ENCODE results near the gene TMEM25.

TMEM25 gene

GRCh38 chr11:118532852-118533768, 2.1 kb downstream of the TMEM25 start:
- peaks cover 4% of the 10 kb centered on the region; the same call in 1 of the 2 replicates for H3K36me3 ChIP-seq (ENCODE audit: insufficient read depth, low read length)
- 94% methylated on average over 19 of the region's 19 CpGs for WGBS
- no peaks in the 10 kb centered on the region for H3K9me3 ChIP-seq (ENCODE audit: insufficient read depth, low read depth, low read length)
- H3K27ac ChIP-seq (ENCODE audit: low read depth, low read length): no peak overlapping the region
- H3K4me3 ChIP-seq (ENCODE audit: low read length): no peak overlapping the region
- H3K27me3 ChIP-seq (ENCODE audit: insufficient read depth, low read length): peaks cover 3% of the 10 kb centered on the region; the same call in 1 of the 2 replicates
- H3K4me1 ChIP-seq (ENCODE audit: insufficient read depth, low read length): peaks cover 15% of the 10 kb centered on the region
- H3K9ac ChIP-seq (ENCODE audit: low read depth, low read length): no peak overlapping the region

- H3K9me3 ChIP-seq (ENCODE audit: insufficient read depth, low read depth, low read length): no peaks in the 10 kb centered on the region
- H3K27ac ChIP-seq (ENCODE audit: low read depth, low read length): no peak overlapping the region
- peaks cover 15% of the 10 kb centered on the region for H3K4me1 ChIP-seq (ENCODE audit: insufficient read depth, low read length)
- no peak overlapping the region for H3K4me3 ChIP-seq (ENCODE audit: low read length)
- H3K36me3 ChIP-seq (ENCODE audit: insufficient read depth, low read length): peaks cover 4% of the 10 kb centered on the region; the same call in 1 of the 2 replicates
- peaks cover 3% of the 10 kb centered on the region; the same call in 1 of the 2 replicates for H3K27me3 ChIP-seq (ENCODE audit: insufficient read depth, low read length)
- 86% methylated on average over 27 of the region's 27 CpGs for WGBS
- H3K9ac ChIP-seq (ENCODE audit: low read depth, low read length): no peak overlapping the region
These were observed 3.1 kb downstream of the TMEM25 start for GRCh38 chr11:118533769-118534729.

- H3K4me3 ChIP-seq (ENCODE audit: low read length): no peak overlapping the region
- no peaks in the 10 kb centered on the region for H3K27me3 ChIP-seq (ENCODE audit: insufficient read depth, low read length)
- peaks cover 4% of the 10 kb centered on the region; the same call in 1 of the 2 replicates for H3K36me3 ChIP-seq (ENCODE audit: insufficient read depth, low read length)
- H3K9ac ChIP-seq (ENCODE audit: low read depth, low read length): no peak overlapping the region
- peaks cover 6% of the 10 kb centered on the region; the same call in 1 of the 2 replicates for H3K4me1 ChIP-seq (ENCODE audit: insufficient read depth, low read length)
- H3K9me3 ChIP-seq (ENCODE audit: insufficient read depth, low read depth, low read length): no peaks in the 10 kb centered on the region
- 88% methylated on average over 9 of the region's 9 CpGs for whole genome bisulfite sequencing
- H3K27ac ChIP-seq (ENCODE audit: low read depth, low read length): no peak overlapping the region
These were observed 4.3 kb downstream of the TMEM25 start for GRCh38 chr11:118535261-118535660.

- Histone ChIP-seq H3K36me3 (ENCODE audit: insufficient read depth, low read length) (peaks cover 4% of the 10 kb centered on the region; the same call in 1 of the 2 replicates), H3K27ac (ENCODE audit: low read depth, low read length) (no peak overlapping the region), H3K9ac (ENCODE audit: low read depth, low read length) (no peak overlapping the region), H3K4me1 (ENCODE audit: insufficient read depth, low read length) (peaks cover 2% of the 10 kb centered on the region; the same call in 1 of the 2 replicates), H3K4me3 (ENCODE audit: low read length) (no peak overlapping the region), H3K27me3 (ENCODE audit: insufficient read depth, low read length) (no peaks in the 10 kb centered on the region), H3K9me3 (ENCODE audit: insufficient read depth, low read depth, low read length) (no peaks in the 10 kb centered on the region)
- 97% methylated on average over 5 of the region's 5 CpGs for WGBS
These were observed 5.7 kb downstream of the TMEM25 start for GRCh38 chr11:118536726-118537125.

GRCh38 chr11:118537409-118537980, 6.5 kb downstream of the TMEM25 start:
- no peaks in the 10 kb centered on the region for H3K9me3 ChIP-seq (ENCODE audit: insufficient read depth, low read depth, low read length)
- no peak overlapping the region for H3K9ac ChIP-seq (ENCODE audit: low read depth, low read length)
- no peak overlapping the region for H3K27ac ChIP-seq (ENCODE audit: low read depth, low read length)
- no peaks in the 10 kb centered on the region for H3K27me3 ChIP-seq (ENCODE audit: insufficient read depth, low read length)
- H3K4me3 ChIP-seq (ENCODE audit: low read length): no peak overlapping the region
- H3K4me1 ChIP-seq (ENCODE audit: insufficient read depth, low read length): no peaks in the 10 kb centered on the region
- peaks cover 4% of the 10 kb centered on the region; the same call in 1 of the 2 replicates for H3K36me3 ChIP-seq (ENCODE audit: insufficient read depth, low read length)
- 93% methylated on average over 6 of the region's 6 CpGs for WGBS

GRCh38 chr11:118544010-118544646, 13.1 kb downstream of the TMEM25 start:
- Histone ChIP-seq H3K4me3 (ENCODE audit: low read length) (no peak overlapping the region), H3K9me3 (ENCODE audit: insufficient read depth, low read depth, low read length) (no peaks in the 10 kb centered on the region), H3K27me3 (ENCODE audit: insufficient read depth, low read length) (no peaks in the 10 kb centered on the region), H3K9ac (ENCODE audit: low read depth, low read length) (no peak overlapping the region), H3K27ac (ENCODE audit: low read depth, low read length) (no peak overlapping the region), H3K36me3 (ENCODE audit: insufficient read depth, low read length) (peaks cover 9% of the 10 kb centered on the region; the same call in 1 of the 2 replicates), H3K4me1 (ENCODE audit: insufficient read depth, low read length) (no peaks in the 10 kb centered on the region)
- 93% methylated on average over 7 of the region's 8 CpGs for WGBS

- H3K9me3 ChIP-seq (ENCODE audit: insufficient read depth, low read depth, low read length): no peaks in the 10 kb centered on the region
- no peaks in the 10 kb centered on the region for H3K27me3 ChIP-seq (ENCODE audit: insufficient read depth, low read length)
- H3K4me3 ChIP-seq (ENCODE audit: low read length): no peak overlapping the region
- no peak overlapping the region for H3K9ac ChIP-seq (ENCODE audit: low read depth, low read length)
- H3K36me3 ChIP-seq (ENCODE audit: insufficient read depth, low read length): peaks cover 9% of the 10 kb centered on the region; the same call in 1 of the 2 replicates
- WGBS: 90% methylated on average over 3 of the region's 3 CpGs
- H3K4me1 ChIP-seq (ENCODE audit: insufficient read depth, low read length): no peaks in the 10 kb centered on the region
- H3K27ac ChIP-seq (ENCODE audit: low read depth, low read length): no peak overlapping the region
These were observed 13.6 kb downstream of the TMEM25 start for GRCh38 chr11:118544647-118545010.

GRCh38 chr11:118545533-118545932, 14.5 kb downstream of the TMEM25 start:
- H3K9ac ChIP-seq (ENCODE audit: low read depth, low read length): no peak overlapping the region
- no peak overlapping the region for H3K27ac ChIP-seq (ENCODE audit: low read depth, low read length)
- no peaks in the 10 kb centered on the region for H3K9me3 ChIP-seq (ENCODE audit: insufficient read depth, low read depth, low read length)
- 93% methylated on average over 5 of the region's 5 CpGs for WGBS
- H3K4me3 ChIP-seq (ENCODE audit: low read length): no peak overlapping the region
- H3K36me3 ChIP-seq (ENCODE audit: insufficient read depth, low read length): peaks cover 9% of the 10 kb centered on the region; the same call in 1 of the 2 replicates
- H3K27me3 ChIP-seq (ENCODE audit: insufficient read depth, low read length): no peaks in the 10 kb centered on the region
- H3K4me1 ChIP-seq (ENCODE audit: insufficient read depth, low read length): no peaks in the 10 kb centered on the region

GRCh38 chr11:118547132-118547531, 16.1 kb downstream of the TMEM25 start:
- H3K36me3 ChIP-seq (ENCODE audit: insufficient read depth, low read length): peaks cover 18% of the 10 kb centered on the region
- 91% methylated on average over 2 of the region's 2 CpGs for WGBS
- no peak overlapping the region for H3K4me3 ChIP-seq (ENCODE audit: low read length)
- no peaks in the 10 kb centered on the region for H3K9me3 ChIP-seq (ENCODE audit: insufficient read depth, low read depth, low read length)
- no peaks in the 10 kb centered on the region for H3K4me1 ChIP-seq (ENCODE audit: insufficient read depth, low read length)
- H3K27me3 ChIP-seq (ENCODE audit: insufficient read depth, low read length): no peaks in the 10 kb centered on the region
- no peak overlapping the region for H3K27ac ChIP-seq (ENCODE audit: low read depth, low read length)
- no peak overlapping the region for H3K9ac ChIP-seq (ENCODE audit: low read depth, low read length)

GRCh38 chr11:118552341-118552740, 21.3 kb downstream of the TMEM25 start:
- no peak overlapping the region for H3K9ac ChIP-seq (ENCODE audit: low read depth, low read length)
- no peaks in the 10 kb centered on the region for H3K27me3 ChIP-seq (ENCODE audit: insufficient read depth, low read length)
- no peak overlapping the region for H3K27ac ChIP-seq (ENCODE audit: low read depth, low read length)
- 93% methylated on average over 4 of the region's 4 CpGs for WGBS
- H3K4me3 ChIP-seq (ENCODE audit: low read length): no peak overlapping the region
- H3K36me3 ChIP-seq (ENCODE audit: insufficient read depth, low read length): peaks cover 28% of the 10 kb centered on the region
- H3K9me3 ChIP-seq (ENCODE audit: insufficient read depth, low read depth, low read length): no peaks in the 10 kb centered on the region
- H3K4me1 ChIP-seq (ENCODE audit: insufficient read depth, low read length): no peaks in the 10 kb centered on the region

All from HUES64 (cell line).